HG03457 (cell line): Measurements from ENCODE around the gene DRAM1.
"Not testable (repeated sequence)": the region's sequence is repeated elsewhere in the genome, so short reads cannot be mapped to it uniquely, and the experiment has no call there.

Experiments used
- ATAC-seq: cut with Tn5 transposase; IDR thresholded peaks from one replicate; pipeline ENCODE4 v1.9.1; 2021; ENCODE audit warnings: moderate number of reproducible peaks; ENCODE audit not compliant: unreplicated experiment

Gene DRAM1

DNA sequence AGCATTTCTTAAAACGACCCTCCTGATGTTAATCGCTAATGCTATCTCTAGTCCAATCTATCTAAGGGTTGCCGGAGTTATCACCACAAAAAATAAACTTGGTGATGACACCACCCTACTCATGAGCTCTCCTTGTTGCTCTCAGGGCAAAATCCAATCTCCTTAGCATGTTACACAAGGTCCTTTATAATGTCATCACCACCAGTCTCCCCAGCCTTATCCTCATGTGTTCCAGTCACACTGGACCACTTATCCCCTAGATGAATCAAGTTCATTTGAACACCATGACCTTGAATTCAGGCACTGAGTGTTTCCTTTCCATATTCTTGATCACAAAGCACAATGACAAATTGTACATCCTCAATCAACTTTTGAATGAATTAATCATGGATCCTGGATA lies 19.0 kb upstream of the DRAM1 start:
- ATAC-seq: no peak

DNA sequence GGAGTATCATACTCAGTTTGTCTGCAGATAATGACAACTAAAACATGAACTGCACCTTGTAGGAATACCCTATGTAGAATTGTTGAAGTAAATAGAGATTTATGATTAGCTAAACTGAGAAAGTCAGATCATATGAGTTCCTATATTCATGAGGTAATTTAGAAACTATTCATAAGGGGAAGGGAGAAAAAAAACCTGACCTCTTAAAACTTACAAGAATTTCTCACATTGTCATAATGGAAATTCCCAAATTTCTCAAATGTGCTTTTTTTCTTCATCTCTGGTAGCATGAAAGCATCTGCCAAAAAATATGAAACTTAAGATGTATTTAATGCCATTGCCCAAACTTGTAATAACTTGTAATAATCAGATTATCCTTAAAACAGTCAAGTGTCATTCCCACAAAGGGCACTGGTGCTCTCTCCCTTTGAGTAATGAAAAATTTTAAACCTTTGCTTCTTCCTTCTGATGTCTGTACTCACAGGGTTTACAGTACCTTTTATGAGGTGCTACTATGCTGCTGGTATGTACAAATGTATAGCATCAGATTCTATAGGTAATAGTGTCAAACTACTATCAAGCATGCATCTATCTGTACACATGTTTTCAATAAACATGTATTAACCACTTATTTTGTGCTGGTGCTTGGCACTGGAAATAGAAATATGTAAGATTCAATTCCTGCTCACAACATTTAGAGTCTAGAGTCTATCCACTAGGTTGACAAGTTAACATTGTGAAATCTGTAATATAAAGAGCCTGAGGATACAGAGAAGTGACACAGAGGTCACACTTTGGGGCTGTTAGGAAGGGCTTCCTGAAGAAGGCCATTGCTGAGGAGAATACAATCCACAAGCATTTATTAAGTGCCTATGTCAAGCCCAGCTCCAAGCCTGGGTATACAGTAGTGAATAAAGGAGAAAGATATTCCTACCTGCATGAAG lies 17.4 kb upstream of the DRAM1 start:
- no peak for ATAC-seq

DNA sequence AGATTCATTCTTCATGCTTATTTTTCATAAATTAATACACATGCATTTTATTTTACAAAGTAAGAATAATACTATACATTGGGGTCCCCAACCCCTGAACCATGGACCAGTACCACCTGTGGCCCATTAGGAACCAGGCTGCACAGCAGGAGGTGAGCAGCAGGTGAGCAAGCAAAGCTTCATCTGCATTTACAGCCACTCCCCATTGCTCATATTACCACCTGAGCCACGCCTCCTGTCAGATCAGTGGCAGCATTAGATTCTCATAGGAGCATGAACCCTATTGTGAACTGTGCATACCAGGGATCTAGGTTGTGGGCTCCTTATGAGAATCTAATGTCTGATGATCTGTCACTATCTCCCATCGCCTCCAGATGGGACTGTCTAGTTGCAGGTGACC lies 15.7 kb upstream of the DRAM1 start:
- not testable (repeated sequence) for ATAC-seq

DNA sequence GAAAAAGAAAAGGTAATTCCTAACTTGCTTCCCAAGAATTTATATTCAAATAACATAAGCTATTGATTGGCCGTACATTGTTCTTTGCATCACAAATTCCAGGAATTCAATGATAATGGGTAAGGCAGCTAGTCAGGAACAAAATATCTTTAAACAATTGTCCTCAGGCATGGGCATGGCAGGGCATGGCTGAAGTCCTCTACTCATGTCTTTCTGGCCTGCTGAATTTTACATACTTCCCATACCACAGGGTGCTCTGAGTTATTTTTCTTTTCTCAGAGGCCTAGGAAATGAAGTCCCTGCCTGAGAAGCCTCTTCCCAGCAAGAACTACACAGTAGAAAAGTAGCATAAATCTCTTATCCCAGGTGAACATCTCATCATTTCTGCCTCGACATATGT lies 15.1 kb upstream of the DRAM1 start:
- no peak for ATAC-seq

DNA sequence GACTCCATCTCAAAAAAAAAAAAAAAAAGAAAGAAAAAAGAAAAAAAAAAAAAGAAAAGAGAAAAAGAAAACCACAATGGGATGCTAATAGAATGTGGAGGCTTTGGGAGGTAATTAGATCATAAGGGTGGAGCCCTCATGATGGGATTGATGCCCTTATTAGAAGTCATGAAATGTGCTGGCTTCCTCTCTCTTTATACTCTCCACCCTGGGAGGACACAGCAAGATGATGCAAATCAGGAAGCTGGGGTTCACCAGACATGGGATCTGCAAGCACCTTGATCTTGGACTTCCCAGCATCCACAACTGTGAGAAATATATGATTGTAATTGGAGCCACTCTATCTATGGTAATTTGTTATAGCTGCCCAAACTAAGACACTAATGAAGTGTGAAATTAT lies 13.4 kb upstream of the DRAM1 start:
- no peak for ATAC-seq

DNA sequence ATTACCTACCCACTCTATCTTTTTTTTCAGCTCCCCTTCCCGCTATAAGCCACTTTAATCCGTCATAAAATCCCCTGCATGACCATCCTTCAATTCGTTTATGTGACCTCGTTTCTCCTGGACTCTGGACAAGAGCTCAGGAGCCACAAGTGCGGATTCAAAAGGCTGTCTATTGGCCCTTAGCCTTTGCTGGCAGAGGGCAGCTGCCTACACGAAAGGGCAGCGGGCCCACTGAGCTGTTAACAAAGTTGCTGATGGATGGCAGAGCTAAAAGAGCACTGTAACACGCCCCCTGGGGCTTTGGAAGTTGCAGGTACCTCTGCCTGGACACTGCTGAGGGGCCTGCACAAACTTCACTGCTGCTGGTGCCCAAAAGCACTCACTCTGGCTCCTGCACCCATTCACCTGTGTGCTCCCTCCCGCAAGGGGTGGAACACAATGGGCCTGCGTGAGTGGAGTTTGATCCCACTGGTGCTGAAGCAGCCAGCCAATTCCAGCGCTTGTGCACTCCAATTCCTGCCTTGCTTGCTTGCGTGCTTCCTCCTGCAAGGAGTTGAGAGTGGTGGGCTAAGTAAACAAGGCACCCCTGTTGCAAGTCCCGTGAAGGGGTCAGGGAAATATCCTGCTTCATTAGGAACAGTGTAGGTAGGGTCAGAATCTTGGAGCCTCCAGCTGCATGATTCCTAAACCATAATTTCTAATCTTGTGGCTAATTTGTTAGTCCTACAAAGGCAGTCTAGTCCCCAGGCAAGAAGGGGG lies 10.6 kb upstream of the DRAM1 start:
- no peak for ATAC-seq

DNA sequence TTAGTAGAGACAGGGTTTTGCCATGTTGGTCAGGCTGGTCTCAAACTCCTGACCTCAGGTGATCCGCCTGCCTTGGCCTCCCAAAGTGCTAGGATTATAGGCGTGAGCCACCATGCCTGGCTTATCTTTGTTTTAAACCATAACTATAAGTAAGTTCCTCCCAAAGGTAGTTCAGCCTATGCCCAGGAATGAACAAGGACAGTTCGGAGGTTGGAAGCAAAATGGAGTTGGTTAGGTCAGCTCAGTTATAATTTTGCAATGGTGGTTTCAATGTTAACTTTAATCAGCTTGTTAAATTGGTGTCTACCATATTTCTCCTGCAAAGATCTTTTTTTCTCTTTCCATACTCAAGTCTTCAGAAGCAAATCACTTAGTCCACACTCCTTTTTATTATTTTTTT lies 9.8 kb upstream of the DRAM1 start:
- ATAC-seq: not testable (repeated sequence)

DNA sequence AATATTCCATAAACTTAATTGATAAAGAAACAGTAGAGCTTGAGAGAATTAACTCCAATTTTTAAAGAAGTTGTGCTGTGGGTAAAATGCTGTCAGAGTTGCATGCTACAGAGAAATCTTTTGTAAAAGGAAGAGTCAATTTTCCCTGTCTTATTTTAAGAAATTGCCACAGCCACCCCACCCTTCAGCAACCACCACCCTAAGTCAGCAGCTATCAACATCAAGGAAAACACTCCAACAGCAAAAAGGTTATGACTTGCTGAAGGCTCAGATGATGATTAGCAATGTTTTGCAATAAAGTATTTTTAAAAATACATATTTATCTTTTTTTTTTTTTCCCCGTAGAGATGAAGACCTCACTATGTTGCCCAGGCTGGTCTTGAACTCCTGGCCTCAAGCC lies 6.5 kb upstream of the DRAM1 start:
- no peak for ATAC-seq

DNA sequence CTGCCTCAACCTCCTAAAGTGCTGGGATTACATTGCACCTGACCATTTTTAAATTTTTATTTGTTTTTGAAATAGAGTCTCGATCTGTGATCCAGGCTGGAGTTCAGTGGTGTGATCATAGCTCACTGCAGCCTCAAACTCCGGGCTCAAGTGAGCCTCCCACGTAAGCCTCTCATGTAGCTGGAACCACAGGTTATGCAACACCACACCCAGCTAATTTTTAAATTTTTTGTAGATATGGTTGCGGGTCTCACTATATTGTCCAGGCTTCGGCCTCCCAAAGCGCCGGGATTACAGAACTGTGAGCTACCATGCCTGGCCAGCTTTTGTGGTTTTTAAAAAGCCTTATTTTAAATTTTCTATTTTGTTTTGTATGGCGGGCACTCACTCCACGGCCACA lies 2.2 kb upstream of the DRAM1 start:
- ATAC-seq: no peak

DNA sequence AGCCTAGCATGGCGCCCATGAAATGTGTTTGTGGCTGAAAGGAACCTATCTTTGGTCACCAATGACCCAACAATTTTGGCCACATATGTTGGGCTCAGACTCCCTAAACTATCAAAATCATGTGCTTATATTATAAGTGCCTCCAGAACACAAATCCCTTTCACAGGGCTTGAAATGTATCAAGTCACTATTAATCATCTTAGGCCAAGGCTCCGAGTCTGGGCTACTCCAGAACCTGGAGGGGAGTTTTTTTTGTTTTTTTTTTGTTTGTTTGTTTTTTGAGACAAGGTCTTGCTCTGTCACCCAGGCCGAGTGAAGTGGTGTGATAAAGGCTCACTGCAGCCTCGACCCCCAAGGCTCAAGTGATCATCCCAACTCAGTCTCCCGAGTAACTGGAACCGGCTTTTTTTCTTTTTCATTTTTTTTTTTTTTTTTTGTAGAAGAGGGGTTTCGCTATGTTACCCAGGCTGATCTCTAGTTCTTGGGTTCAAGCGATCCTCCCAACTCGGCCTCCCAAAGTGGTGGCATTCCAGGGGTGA lies 989 bp upstream of the DRAM1 start:
- ATAC-seq: no peak

DNA sequence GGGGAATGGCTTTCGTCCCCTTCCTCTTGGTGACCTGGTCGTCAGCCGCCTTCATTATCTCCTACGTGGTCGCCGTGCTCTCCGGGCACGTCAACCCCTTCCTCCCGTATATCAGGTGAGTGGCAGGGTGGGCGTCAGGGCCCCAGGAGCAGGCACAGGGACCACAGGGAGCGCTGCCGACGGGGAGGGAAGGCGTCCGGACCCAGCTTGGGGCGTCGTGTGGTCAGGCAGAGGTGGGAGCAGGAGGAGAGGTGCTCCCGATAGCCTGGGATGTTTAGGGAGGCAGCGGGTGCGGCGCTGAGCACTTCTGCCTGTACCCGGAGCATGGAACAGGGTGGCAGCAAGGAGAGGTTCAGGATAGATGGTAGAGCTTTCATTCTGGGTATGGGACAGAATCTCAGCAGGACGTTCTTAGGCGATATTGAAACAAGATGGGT lies 444 bp downstream of the DRAM1 start:
- ATAC-seq: peak; percentile 5

DNA sequence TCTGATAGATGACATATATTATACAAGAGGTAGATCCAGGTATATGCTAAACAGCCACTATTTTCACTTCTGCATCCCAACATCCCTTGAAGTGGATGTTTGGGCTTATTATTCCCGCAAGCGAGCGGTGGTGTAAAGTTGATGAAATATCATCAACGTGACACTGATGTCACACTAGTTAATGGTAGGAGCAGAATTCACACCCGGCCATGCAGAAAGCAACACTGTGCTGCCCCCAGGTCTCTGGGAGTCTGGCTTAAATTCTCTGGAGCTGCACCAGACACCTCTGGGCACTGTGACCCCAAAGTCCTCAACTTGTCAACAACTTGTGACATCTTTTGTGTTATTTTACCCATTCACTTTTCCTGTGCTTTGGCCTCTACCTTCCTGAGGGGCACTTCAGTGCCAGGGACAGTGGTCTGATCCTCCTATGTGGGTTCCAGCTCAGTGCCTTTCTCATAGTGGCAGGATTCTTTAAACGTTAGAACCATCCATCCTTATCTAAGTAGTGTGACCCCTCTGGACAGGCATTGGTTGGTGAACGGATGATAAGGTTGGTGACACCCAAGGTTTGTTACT lies 952 bp downstream of the DRAM1 start:
- ATAC-seq: no peak

DNA sequence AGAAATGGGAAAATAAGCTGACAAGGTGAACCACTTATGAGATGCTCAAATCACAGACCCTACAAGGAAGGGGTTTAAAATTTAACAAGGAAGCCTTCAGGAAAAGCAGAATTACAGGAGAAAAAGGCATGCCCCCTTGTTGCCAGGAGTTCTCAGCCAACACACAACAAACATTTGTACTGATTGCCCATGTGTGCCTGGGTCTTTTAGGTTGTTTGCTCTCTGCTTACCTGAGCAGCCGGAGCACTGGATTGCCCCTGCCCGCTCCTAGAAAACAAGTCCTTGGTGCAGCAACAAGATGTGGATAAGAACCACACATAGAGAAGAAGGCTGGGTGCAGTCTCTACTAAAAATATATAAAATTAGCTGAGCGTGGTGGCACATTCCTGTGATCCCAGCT lies 3.4 kb downstream of the DRAM1 start:
- ATAC-seq: no peak

DNA sequence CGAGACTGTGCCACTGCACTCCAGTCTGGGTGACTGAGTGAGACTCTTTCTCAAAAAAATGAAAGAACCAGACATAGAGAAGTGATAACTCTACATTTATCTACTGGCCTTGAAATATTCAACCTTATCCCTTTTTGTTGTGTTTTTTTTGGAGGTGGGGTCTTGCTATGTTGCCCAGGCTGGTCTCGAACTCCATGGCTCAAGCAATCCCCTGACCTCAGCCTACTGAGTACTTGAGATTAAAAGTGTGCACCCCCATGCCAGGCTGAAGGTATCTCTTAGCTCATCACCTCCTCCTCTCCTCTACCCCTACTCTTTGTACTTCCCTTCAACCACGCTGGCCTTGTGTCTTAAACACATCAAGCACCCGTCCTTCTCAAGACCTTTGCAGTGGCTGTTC lies 3.8 kb downstream of the DRAM1 start:
- no peak for ATAC-seq

DNA sequence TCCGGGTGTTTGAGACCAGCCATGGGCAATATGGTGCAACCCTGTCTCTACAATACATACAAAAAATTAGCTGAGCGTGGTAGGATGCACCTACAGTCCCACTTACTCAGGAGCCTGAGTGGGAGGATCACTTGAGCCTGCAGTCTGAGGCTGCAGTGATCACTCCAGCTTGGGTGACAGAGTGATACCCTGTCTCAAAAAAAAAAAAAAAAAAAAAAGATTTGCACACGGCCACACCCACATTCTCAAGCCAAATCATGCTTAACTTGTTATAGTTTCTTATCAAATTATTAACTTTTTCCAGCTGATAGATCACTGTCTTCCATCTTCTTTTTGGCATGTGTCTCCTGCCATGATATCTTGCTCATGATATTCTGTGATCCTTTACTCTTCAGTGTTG lies 6.8 kb downstream of the DRAM1 start:
- ATAC-seq: no peak

DNA sequence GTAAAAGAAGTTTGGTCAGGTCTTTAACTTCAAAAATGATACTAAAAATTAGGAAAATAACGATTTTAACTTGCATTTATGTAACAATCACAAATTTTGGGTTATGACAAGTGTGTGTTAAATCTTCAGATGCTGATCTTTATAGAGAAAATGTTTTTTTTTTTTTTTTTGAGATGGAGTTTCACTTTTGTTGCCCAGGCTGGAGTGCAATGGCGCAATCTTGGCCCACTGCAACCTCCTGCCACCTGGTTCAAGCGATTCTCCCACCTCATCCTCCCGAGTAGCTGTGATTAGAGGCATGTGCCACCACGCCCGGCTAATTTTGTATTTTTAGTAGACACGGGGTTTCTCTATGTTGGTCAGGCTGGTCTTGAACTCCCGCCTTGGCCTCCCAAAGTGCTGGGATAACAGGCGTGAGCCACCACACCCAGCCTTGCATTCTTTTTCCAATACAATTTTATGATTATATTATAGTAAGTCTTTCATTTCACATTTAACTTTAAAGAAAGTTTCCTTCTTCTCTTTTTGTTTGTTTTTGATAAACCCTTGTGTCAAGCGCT lies 7.5 kb downstream of the DRAM1 start:
- not testable (repeated sequence) for ATAC-seq

DNA sequence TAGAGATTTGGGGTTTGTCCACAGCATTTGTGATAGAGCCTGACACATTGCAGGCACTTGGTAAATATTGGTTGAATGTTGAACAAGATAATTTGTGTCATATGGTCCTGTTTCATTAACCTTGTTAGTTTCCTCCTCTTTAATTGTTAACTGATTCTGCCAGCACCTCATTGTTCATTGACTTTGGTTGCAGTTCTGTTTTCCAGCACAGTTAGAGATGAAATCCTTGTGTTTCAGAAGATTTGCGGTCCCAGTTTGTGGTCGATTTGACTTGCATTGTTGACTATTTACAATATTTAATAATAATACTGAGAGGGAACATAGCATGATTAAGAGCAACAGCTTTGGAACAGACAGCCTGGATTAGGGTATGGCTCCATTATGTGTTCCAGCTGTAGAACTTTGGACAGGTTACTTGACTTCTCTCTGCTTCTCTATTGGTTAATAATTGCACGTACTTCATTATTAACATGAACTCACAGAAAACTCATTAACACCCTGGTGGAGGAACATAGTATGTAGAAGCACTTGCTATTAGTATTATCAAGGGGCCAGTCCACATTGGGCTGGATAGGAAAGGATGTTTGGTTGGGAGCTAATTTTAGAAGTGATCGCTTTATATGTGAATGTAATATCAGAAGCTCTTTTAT lies 8.7 kb downstream of the DRAM1 start:
- peak; percentile 55 for ATAC-seq

DNA sequence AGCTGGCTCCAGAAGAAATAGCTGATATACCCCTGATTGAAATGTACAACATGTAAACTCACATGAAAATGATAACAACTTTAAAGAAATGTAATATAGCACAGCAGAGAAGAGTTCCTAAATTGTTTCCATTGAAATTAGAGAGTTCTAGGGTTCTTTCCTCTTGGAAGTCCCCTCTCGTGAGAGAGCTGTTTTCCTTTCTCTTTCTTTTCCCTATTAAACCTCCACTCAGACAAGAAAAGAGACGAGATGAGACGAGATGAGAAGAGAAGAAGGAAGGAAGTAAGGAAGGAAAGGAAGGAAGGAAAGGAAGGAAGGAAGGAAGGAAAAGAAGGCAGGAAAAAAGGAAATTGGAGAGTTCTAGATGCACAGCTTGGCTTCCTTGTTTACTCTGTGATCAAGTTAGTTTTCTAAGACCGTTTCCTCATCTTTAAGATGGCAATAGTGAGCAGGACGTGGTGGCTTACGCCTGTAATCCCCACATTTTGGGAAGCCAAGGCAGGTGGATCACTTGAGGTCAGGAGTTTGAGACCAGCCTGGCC lies 11.9 kb downstream of the DRAM1 start:
- no peak for ATAC-seq

DNA sequence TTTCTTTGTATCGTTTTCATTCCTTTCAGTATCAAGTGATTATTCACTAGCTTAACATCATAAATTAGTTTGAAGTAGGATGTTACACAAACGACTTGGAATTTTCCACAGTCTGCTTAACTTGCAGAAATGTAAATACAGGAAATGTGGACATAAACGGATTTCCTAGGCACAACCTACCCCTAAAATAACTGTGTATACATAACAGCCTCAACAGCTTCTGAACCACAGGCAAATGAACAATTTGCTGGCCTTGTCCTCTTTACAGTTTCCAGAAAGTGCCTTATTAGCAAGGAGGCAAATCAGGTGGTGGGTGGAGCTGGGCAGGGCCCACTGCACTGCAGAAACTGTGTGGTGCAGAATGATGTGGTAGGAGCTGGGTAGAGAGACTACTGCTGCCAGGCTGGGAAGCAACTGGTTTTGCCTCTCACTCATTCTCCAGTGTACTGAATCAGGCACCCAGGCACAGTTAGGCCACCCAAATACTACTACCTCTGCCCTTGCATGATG lies 14.1 kb downstream of the DRAM1 start:
- peak; percentile 88 for ATAC-seq

DNA sequence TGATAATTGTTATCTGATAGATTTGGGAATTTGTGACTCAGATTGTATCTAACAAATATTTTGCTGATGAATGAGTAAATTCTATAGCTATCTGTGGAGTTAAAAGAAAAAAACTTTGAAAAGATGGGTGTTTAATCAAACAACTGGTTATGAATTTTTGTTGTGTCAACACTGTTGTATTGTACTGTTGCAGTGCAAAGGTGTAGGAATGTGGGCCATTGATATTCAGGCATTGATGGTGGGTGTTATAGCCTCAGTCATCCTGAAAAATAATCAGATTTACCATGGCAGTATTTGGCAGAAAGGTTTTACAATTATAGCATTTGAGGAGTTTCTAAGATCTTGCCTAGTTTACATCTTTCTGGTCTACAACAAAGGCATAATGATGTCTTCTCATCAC lies 15.4 kb downstream of the DRAM1 start:
- ATAC-seq: no peak
